HepG2 (cell line): Measurements from ENCODE around the gene CPSF4. TPM values are rescaled to one million over a fixed set of nuclear protein-coding genes. Genes with fewer than 3 reads are reported as not detected.

Source experiments
- ATAC-seq: fragments of 200-7000 bp; cut with Tn5 transposase; 3 replicates; pipeline ENCODE4 v1.9.1; 2020; ENCODE audit warnings: mild to moderate bottlenecking, moderate library complexity
- BruUV-seq: library from RNA; stranded (reverse); fragments of 400-500 nt; replicated peaks from 2 replicates; lab custom pipeline; 2021; lab: Mats Ljungman, UMichigan
- CTCF ChIA-PET: fragments of 300-600 bp; formaldehyde crosslinking; extraction: SDS; loops from one replicate; lab custom pipeline; 2021; ENCODE audit warnings: low total read pairs, inconsistent platforms, low intra/inter-chr PET ratio; lab: Yijun Ruan, JAX
- POLR2A ChIA-PET: fragments of 350-600 bp; sonication (Branson Sonifier 250); formaldehyde crosslinking; loops from one replicate; lab custom pipeline; 2020; ENCODE audit warnings: antibody characterized with exemption, inconsistent platforms; lab: Yijun Ruan, JAX
- DNase-seq: peaks from one replicate; pipeline ENCODE4 v3.0.0-alpha.2; 2015; ENCODE audit warnings: low spot score
- FAIRE-seq: peaks from 3 replicates; lab custom pipeline; 2011; peaks lifted over from hg19 to GRCh38; lab: Jason Lieb, UNC
- H2AFZ ChIP-seq: one replicate; pipeline ENCODE4 v1.6.1; 2011; ENCODE audit warnings: low read length, inconsistent platforms
- H3K27ac ChIP-seq: fragments of 300-600 bp; 3 replicates; pipeline ENCODE4 v1.8.0; 2011; ENCODE audit warnings: mixed run types, mild to moderate bottlenecking, mixed read lengths, low read length, inconsistent platforms; ENCODE audit not compliant: insufficient read depth; ENCODE audit errors: extremely low read length
- H3K27me3 ChIP-seq, 2 experiments: fragments of 200-600 bp in 1 of 2; 2 replicates in 1 of 2; 3 replicates in 1 of 2; pipeline versions ENCODE4 v1.6.0 to v1.8.0; 2011; ENCODE audit warnings: low read length in 2 of 2, mild to moderate bottlenecking in 2 of 2, moderate library complexity in 2 of 2, inconsistent platforms in 1 of 2; ENCODE audit not compliant: insufficient read depth in 2 of 2, control insufficient read depth in 1 of 2
- H3K36me3 ChIP-seq, 2 experiments: fragments of 200-600 bp in 1 of 2; replicated peaks in 1 of 2; 2 replicates in 1 of 2; 3 replicates in 1 of 2; pipeline versions ENCODE4 v1.5.1 to v1.8.0; 2011; ENCODE audit warnings: low read length in 2 of 2, inconsistent platforms in 1 of 2; ENCODE audit not compliant: insufficient read depth in 2 of 2, control insufficient read depth in 1 of 2
- H3K4me1 ChIP-seq: 2 replicates; pipeline ENCODE4 v1.5.1; 2012; ENCODE audit warnings: low read length, inconsistent platforms; ENCODE audit not compliant: insufficient read depth
- H3K4me2 ChIP-seq: 2 replicates; pipeline ENCODE4 v1.6.0; 2011; ENCODE audit warnings: low read depth, low read length, inconsistent platforms
- H3K4me3 ChIP-seq, 3 experiments: fragments of 200-600 bp in 1 of 3; sonication (generic), shearing (Covaris generic) in 1 of 3; replicated peaks in 1 of 3; 2 replicates each; pipeline ENCODE4 v1.5.1; 2011 to 2016; ENCODE audit warnings: low read length in 3 of 3, inconsistent platforms in 2 of 3, low read depth in 2 of 3, mild to moderate bottlenecking in 2 of 3, control low read depth in 1 of 3, mixed read lengths in 1 of 3; ENCODE audit not compliant: insufficient read depth in 1 of 3
- H3K79me2 ChIP-seq: one replicate; pipeline ENCODE4 v1.6.1; 2011; ENCODE audit warnings: low read length, inconsistent platforms; ENCODE audit not compliant: insufficient read depth
- H3K9ac ChIP-seq: 2 replicates; pipeline ENCODE4 v1.6.0; 2011; ENCODE audit warnings: mild to moderate bottlenecking, low read depth, low read length, inconsistent platforms; ENCODE audit not compliant: insufficient read depth
- H3K9me3 ChIP-seq: 2 replicates; pipeline ENCODE4 v1.5.1; 2012; ENCODE audit warnings: mild to moderate bottlenecking, low read length
- H4K20me1 ChIP-seq: 2 replicates; pipeline ENCODE4 v1.6.0; 2011; ENCODE audit warnings: inconsistent platforms, mild to moderate bottlenecking, low read length, moderate library complexity; ENCODE audit not compliant: insufficient read depth
- AGO2 ChIP-seq: fragments of 200-400 bp; formaldehyde crosslinking; optimal IDR thresholded peaks from 2 replicates; pipeline ENCODE3; 2017; ENCODE audit warnings: mild to moderate bottlenecking, low read depth, low read length, moderate library complexity
- NFKB2 ChIP-seq: sonication (generic); formaldehyde crosslinking; IDR thresholded peaks from 2 replicates; pipeline ENCODE4 v1.4.0; 2020; ENCODE audit warnings: missing genetic modification reagents, borderline replicate concordance
- NPAS2 ChIP-seq: sonication (generic); formaldehyde crosslinking; IDR thresholded peaks from 2 replicates; pipeline ENCODE4 v1.8.0; 2022; ENCODE audit warnings: mild to moderate bottlenecking, missing genetic modification reagents, borderline replicate concordance
- RBM22 ChIP-seq: fragments of 200-400 bp; formaldehyde crosslinking; optimal IDR thresholded peaks from 2 replicates; pipeline ENCODE3; 2017; ENCODE audit warnings: mild to moderate bottlenecking, low read length, moderate library complexity
- TCF12 ChIP-seq, 2 experiments: fragments of 450-650 bp in 1 of 2; sonication (generic) in 1 of 2; formaldehyde crosslinking in 1 of 2; IDR thresholded peaks; 2 replicates each; pipeline versions ENCODE4 v1.6.1 to v1.8.0; 2017 to 2022; ENCODE audit warnings: antibody characterized with exemption in 1 of 2, mild to moderate bottlenecking in 1 of 2, missing genetic modification reagents in 1 of 2, moderate library complexity in 1 of 2
- TP53 ChIP-seq: sonication (generic); formaldehyde crosslinking; conservative IDR thresholded peaks from 2 replicates; pipeline ENCODE4 v1.4.0; 2020; ENCODE audit warnings: missing genetic modification reagents
- YEATS4 ChIP-seq: sonication (generic); formaldehyde crosslinking; IDR thresholded peaks from 2 replicates; pipeline ENCODE4 v1.4.0; 2020; ENCODE audit warnings: missing genetic modification reagents, borderline replicate concordance
- WGBS: methylation state at CpG from one replicate; pipeline ENCODE4 v1.1.6; 2017; ENCODE audit warnings: low lambda C conversion rate; 5-methylcytosine and 5-hydroxymethylcytosine counted together
- in situ Hi-C: cut with HindIII; loops from 2 replicates; pipeline ENCODE4 v1.10.0; 2017; ENCODE audit warnings: low pct_unique_long_range_greater_than_20kb; ENCODE audit not compliant: extremely low pct_ligation_motif_present
- intact Hi-C: fragments of 100-400 bp; cut with micrococcal nuclease; formaldehyde crosslinking; loops from one replicate; pipeline ENCODE4 v1.10.0; 2022; ENCODE audit not compliant: unreplicated experiment
- polyA plus RNA-seq, 8 experiments: library from polyadenylated mRNA; depleted of rRNA in 3 of 8; stranded (reverse) in 7 of 8; unstranded in 1 of 8; fragments of >200 nt; fragmentation: Illumina TruSeq in 4 of 8; extraction: Trizol in 4 of 8; gene quantifications; 2 replicates each; pipeline versions ENCODE4 v1.2.1 to v1.2.3, GENCODE V29; 2011 to 2016; ENCODE audit warnings: low read depth in 4 of 8, missing spikeins in 1 of 8, mixed read lengths in 1 of 8; ENCODE audit not compliant: insufficient read depth in 1 of 8
- total RNA-seq, 5 experiments: library from RNA; depleted of rRNA; stranded (reverse); fragments of >200 nt; fragmentation: Illumina TruSeq; extraction: Trizol; gene quantifications; 2 replicates each; pipeline ENCODE4 v1.2.3, GENCODE V29; 2016; ENCODE audit warnings: low read depth in 1 of 5
- TF ChIP-seq, protein P1 (sequence below): sonication (generic); formaldehyde crosslinking; IDR thresholded peaks from 2 replicates; pipeline ENCODE4 v1.5.0; 2020; ENCODE audit warnings: mild to moderate bottlenecking, missing genetic modification reagents
- TF ChIP-seq, protein P2 (sequence below): sonication (generic); formaldehyde crosslinking; conservative IDR thresholded peaks from 2 replicates; pipeline ENCODE4 v1.4.0; 2020; ENCODE audit warnings: missing genetic modification reagents

Gene CPSF4
- total and polyA plus RNA-seq, 2 of the 13 experiments (the other 11 are each of a cell fraction or from before 2014, with no cell fraction given), result 34.1 to 49.6 TPM

DNA sequence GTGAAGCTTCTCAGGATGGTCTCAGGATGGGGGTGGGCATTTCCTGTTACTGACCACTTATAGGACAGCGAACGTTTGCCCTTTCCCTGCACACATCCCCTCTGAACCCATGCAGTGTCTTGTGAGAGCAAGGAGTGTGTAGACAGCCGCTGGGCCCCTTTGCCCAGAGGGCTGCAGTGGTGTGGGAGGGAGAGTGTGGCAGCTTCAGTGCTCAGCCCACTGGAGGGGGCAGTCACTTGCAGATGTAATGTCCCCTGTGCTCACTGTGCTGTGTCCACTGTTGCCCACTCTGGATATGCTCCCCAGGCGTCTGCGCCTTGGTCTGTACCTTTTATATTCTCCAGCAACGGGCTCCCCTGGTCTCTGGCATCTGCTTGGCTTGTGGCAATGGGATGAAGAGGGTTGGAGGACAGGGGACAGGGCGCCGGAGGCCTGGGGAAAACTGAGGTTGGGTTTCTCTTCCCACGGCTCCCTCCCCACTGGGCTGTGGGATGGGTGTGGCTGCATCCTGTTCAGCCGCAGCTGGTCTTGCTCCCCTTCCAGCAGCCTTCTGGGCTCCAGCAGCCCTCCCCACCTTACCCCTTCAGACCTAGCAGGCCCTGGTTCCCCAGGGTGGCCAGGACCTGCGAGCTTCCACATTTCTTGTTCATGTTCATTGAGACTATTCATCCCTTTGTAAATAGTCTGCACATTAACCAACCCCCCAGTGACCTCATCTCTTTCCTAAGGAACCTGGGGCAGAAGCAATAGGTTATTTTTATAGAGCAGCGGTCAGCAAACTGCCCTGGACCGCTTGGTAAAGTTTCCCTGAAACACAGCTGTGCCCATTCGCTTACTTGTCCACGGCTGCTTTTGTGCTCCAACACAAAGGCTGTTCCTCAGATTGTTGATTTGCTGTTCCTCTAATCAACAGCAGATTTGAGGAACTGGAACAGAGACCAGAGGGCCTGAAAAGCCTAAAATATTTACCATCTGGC lies 40.0 kb downstream of the CPSF4 start:
- ATAC-seq (peak; percentile 33; the same call in 2 of the 3 replicates), FAIRE-seq (no peak), DNase-seq (no peak)
- Histone ChIP-seq H3K9me3 (no peaks in the 10 kb centered on the region), H3K27me3 (no peaks in the 10 kb centered on the region), H2AFZ (no peak overlapping the region), H3K4me1 (peaks cover 29% of the 10 kb centered on the region), H3K4me3 (no peak overlapping the region), H3K79me2 (peaks cover 55% of the 10 kb centered on the region), H3K4me2 (no peak overlapping the region), H3K36me3 (peaks cover 17 to 50% of the 10 kb centered on the region in 2 experiments), H3K27ac (no peak overlapping the region), H4K20me1 (peaks cover 3% of the 10 kb centered on the region; the same call in 1 of the 2 replicates), H3K9ac (no peak overlapping the region)
- in situ Hi-C loops (no loop called here), intact Hi-C loops (no loop called here)
- ChIA-PET CTCF (no interaction called here), POLR2A (no interaction called here)
- WGBS, result 95% methylated on average over 14 of the region's 15 CpGs
- TF ChIP-seq RBM22, result peak; percentile 50
- TF ChIP-seq YEATS4 (CRISPR knock-in tag), result no peak
- TF ChIP-seq AGO2, result peak; percentile 32
- BruUV-seq, result no TSS peak

DNA sequence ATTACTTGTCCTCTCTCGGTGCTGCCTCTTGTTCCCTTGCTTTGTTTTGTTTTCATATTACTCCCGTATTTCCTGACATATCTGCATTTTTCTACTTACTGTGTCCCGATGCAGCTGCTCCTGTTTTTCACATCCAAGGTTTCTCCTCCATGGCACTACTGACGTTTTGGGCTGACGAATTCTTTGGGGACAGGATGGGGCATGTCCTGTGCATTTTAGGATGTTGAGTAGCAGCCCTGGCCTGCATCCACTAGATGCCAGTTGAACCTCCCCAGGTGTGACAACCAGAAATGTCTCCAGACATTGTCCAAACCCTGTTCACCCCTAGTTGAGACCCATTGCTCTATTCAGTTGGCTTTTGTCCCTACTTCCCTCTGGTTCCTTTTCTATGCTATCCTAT lies 46.4 kb downstream of the CPSF4 start:
- ATAC-seq (no peak), DNase-seq (no peak), FAIRE-seq (no peak)
- no peaks in the 10 kb centered on the region for H3K27me3 ChIP-seq
- H4K20me1 ChIP-seq, result no peaks in the 10 kb centered on the region
- H2AFZ ChIP-seq, result no peak overlapping the region
- POLR2A ChIA-PET, result no interaction called here
- no peak overlapping the region for H3K4me3 ChIP-seq
- H3K9ac ChIP-seq, result no peak overlapping the region
- CTCF ChIA-PET, result no interaction called here
- no peaks in the 10 kb centered on the region for H3K9me3 ChIP-seq
- H3K27ac ChIP-seq, result no peak overlapping the region
- no peak overlapping the region for H3K4me2 ChIP-seq
- in situ Hi-C loops, result no loop called here
- peaks cover 4 to 35% of the 10 kb centered on the region in 2 experiments; a peak in 4 of 5 replicates for H3K36me3 ChIP-seq
- TF ChIP-seq, protein P1, sequence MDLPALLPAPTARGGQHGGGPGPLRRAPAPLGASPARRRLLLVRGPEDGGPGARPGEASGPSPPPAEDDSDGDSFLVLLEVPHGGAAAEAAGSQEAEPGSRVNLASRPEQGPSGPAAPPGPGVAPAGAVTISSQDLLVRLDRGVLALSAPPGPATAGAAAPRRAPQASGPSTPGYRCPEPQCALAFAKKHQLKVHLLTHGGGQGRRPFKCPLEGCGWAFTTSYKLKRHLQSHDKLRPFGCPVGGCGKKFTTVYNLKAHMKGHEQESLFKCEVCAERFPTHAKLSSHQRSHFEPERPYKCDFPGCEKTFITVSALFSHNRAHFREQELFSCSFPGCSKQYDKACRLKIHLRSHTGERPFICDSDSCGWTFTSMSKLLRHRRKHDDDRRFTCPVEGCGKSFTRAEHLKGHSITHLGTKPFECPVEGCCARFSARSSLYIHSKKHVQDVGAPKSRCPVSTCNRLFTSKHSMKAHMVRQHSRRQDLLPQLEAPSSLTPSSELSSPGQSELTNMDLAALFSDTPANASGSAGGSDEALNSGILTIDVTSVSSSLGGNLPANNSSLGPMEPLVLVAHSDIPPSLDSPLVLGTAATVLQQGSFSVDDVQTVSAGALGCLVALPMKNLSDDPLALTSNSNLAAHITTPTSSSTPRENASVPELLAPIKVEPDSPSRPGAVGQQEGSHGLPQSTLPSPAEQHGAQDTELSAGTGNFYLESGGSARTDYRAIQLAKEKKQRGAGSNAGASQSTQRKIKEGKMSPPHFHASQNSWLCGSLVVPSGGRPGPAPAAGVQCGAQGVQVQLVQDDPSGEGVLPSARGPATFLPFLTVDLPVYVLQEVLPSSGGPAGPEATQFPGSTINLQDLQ, result no peak
- TF ChIP-seq NFKB2 (no peak), TCF12 (IDR thresholded peaks at IDR 0.05) (no peak), TCF12 (CRISPR knock-in tag; IDR thresholded peaks at IDR 0.05) (no peak), TP53 (CRISPR knock-in tag) (no peak), NPAS2 (CRISPR knock-in tag) (no peak)
- TF ChIP-seq, protein P2, sequence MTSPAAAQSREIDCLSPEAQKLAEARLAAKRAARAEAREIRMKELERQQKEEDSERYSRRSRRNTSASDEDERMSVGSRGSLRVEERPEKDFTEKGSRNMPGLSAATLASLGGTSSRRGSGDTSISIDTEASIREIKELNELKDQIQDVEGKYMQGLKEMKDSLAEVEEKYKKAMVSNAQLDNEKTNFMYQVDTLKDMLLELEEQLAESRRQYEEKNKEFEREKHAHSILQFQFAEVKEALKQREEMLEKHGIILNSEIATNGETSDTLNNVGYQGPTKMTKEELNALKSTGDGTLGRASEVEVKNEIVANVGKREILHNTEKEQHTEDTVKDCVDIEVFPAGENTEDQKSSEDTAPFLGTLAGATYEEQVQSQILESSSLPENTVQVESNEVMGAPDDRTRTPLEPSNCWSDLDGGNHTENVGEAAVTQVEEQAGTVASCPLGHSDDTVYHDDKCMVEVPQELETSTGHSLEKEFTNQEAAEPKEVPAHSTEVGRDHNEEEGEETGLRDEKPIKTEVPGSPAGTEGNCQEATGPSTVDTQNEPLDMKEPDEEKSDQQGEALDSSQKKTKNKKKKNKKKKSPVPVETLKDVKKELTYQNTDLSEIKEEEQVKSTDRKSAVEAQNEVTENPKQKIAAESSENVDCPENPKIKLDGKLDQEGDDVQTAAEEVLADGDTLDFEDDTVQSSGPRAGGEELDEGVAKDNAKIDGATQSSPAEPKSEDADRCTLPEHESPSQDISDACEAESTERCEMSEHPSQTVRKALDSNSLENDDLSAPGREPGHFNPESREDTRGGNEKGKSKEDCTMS (CRISPR knock-in tag), result no peak
- H3K79me2 ChIP-seq, result no peaks in the 10 kb centered on the region
- BruUV-seq, result no TSS peak
- intact Hi-C loops, result no loop called here
- WGBS, result 99% methylated on average over 5 of the region's 5 CpGs
- H3K4me1 ChIP-seq, result peaks cover 9% of the 10 kb centered on the region
